ENCODE measurements around the gene NIPAL1.

DNA sequence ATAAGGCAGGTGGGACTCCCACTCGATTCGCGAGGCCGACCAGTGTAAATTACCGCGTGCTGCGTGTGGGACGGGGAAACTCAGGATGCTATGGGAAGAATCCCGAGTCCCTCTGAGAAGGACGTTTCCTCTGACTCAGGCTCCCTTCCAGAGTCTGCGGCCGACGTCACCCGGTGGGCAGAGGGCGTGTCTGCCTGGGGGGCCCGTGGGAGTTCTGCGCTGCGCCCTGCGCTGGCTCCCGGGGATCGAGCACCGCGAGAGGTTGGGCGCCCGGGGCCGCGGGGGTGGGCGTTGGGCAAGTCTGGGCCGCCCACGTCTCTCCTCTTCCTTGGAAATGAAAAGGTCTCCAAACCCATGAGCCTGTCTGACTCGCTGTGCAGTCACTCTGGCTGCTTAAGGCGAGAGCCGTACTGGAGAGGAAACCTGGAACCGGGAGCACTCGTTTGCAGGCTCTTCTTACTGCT, 568 bp downstream of the NIPAL1 start:
- TF ChIP-seq, protein P1, sequence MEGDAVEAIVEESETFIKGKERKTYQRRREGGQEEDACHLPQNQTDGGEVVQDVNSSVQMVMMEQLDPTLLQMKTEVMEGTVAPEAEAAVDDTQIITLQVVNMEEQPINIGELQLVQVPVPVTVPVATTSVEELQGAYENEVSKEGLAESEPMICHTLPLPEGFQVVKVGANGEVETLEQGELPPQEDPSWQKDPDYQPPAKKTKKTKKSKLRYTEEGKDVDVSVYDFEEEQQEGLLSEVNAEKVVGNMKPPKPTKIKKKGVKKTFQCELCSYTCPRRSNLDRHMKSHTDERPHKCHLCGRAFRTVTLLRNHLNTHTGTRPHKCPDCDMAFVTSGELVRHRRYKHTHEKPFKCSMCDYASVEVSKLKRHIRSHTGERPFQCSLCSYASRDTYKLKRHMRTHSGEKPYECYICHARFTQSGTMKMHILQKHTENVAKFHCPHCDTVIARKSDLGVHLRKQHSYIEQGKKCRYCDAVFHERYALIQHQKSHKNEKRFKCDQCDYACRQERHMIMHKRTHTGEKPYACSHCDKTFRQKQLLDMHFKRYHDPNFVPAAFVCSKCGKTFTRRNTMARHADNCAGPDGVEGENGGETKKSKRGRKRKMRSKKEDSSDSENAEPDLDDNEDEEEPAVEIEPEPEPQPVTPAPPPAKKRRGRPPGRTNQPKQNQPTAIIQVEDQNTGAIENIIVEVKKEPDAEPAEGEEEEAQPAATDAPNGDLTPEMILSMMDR (IDR thresholded peaks at IDR 0.05) = no peak
- TF ChIP-seq POLR2AphosphoS5 (IDR thresholded peaks at IDR 0.05; ENCODE audit: insufficient read depth in 1 of 2, low read depth in 1 of 2) (peak in 1 of 2 donors; percentile 12), POLR2A (IDR thresholded peaks at IDR 0.05) (no peak)
